Osteoblast (primary cell): Measurements from ENCODE around the gene PLXNB1. TPM values are rescaled to one million over a fixed set of nuclear protein-coding genes. Genes with fewer than 3 reads are reported as not detected.

Experiments
- DNase-seq: peaks from one replicate; pipeline ENCODE4 v3.0.0; 2011; ENCODE audit warnings: low spot score, mixed read lengths; ENCODE audit not compliant: insufficient read length; ENCODE audit errors: missing footprints
- H2AFZ ChIP-seq: 2 replicates; pipeline ENCODE4 v1.6.0; 2011; ENCODE audit warnings: mild to moderate bottlenecking, low read length
- H3K27ac ChIP-seq: 2 replicates; pipeline ENCODE4 v1.5.1; 2011; ENCODE audit warnings: mild to moderate bottlenecking, low read depth, low read length, moderate library complexity
- H3K27me3 ChIP-seq: 2 replicates; pipeline ENCODE4 v1.6.0; 2012; ENCODE audit warnings: mild to moderate bottlenecking, control low read depth, inconsistent platforms, low read length, moderate library complexity; ENCODE audit not compliant: insufficient read depth
- H3K36me3 ChIP-seq: 2 replicates; pipeline ENCODE4 v1.5.1; 2011; ENCODE audit warnings: mild to moderate bottlenecking, low read length, control low read depth, moderate library complexity; ENCODE audit not compliant: insufficient read depth
- H3K4me1 ChIP-seq: 2 replicates; pipeline ENCODE4 v1.5.1; 2011; ENCODE audit warnings: mild to moderate bottlenecking, low read length, control low read depth, moderate library complexity; ENCODE audit not compliant: insufficient read depth
- H3K4me2 ChIP-seq: 2 replicates; pipeline ENCODE4 v1.6.0; 2011; ENCODE audit warnings: mild to moderate bottlenecking, low read length; ENCODE audit not compliant: insufficient read depth
- H3K4me3 ChIP-seq: fragments of 200-600 bp; sonication (generic); 3 replicates; pipeline ENCODE4 v1.5.1; 2012; ENCODE audit warnings: mild to moderate bottlenecking, low read length, inconsistent platforms; ENCODE audit not compliant: insufficient read depth
- H3K79me2 ChIP-seq: 2 replicates; pipeline ENCODE4 v1.6.0; 2012; ENCODE audit warnings: mild to moderate bottlenecking, low read length, control low read depth, inconsistent platforms; ENCODE audit not compliant: insufficient read depth
- H3K9me3 ChIP-seq: 2 replicates; pipeline ENCODE4 v1.5.1; 2011; ENCODE audit warnings: low read depth, low read length, control low read depth
- H4K20me1 ChIP-seq: 2 replicates; pipeline ENCODE4 v1.6.0; 2012; ENCODE audit warnings: mild to moderate bottlenecking, low read length, control low read depth; ENCODE audit not compliant: insufficient read depth
- CTCF ChIP-seq: IDR thresholded peaks from 2 replicates; pipeline ENCODE4 v1.5.1; 2011; ENCODE audit warnings: mild to moderate bottlenecking, low read depth, low read length, moderate library complexity; ENCODE audit errors: extremely low read depth
- total RNA-seq: library from RNA; depleted of rRNA; stranded (reverse); fragments of >200 nt; gene quantifications from 2 replicates; pipeline ENCODE4 v1.2.3, GENCODE V29; 2012

PLXNB1 gene
- total RNA-seq, 1 donor, result 33.7 TPM

GRCh38 chr3:48411606-48412374 lies 18.1 kb downstream of the PLXNB1 start:
- Histone ChIP-seq H3K4me1 (no peaks in the 10 kb centered on the region), H3K27me3 (no peaks in the 10 kb centered on the region), H3K36me3 (no peaks in the 10 kb centered on the region), H3K4me2 (no peak overlapping the region), H3K79me2 (no peaks in the 10 kb centered on the region), H4K20me1 (no peaks in the 10 kb centered on the region), H3K27ac (no peak overlapping the region), H3K9me3 (no peaks in the 10 kb centered on the region), H3K4me3 (no peak overlapping the region), H2AFZ (no peak overlapping the region)
- TF ChIP-seq CTCF, result no peak
- peak; percentile 82 for DNase-seq

DNA sequence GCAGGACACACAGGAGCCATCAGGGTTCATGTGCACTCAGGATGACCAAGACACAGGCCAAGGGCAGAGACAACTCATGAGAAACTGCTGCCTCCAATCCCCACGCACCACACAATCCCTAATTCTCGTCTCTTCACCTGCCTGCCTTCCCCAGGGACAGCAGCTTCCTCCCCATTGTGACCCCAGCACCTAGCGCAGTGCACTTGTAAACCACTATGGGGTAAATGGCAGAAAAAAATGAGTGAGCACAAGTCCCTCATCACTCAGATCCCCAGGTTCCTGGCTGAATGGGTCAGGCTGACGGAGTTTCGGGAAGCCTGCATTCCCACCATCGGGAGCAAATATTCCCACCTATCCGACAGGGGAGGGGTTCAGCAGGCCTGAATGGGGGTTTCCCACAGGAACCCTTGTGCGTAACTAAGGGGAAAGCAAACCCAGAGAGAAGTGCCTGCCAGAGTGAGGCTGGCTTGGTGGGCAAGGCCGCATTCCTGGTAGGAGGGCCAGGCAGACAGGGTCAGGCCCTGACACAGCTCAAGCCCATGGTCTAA lies 18.8 kb downstream of the PLXNB1 start:
- Histone ChIP-seq H3K4me1 (no peaks in the 10 kb centered on the region), H4K20me1 (no peaks in the 10 kb centered on the region), H2AFZ (no peak overlapping the region), H3K36me3 (no peaks in the 10 kb centered on the region), H3K4me2 (no peak overlapping the region), H3K79me2 (no peaks in the 10 kb centered on the region), H3K9me3 (no peaks in the 10 kb centered on the region), H3K4me3 (no peak overlapping the region), H3K27me3 (no peaks in the 10 kb centered on the region), H3K27ac (no peak overlapping the region)
- TF ChIP-seq CTCF, result no peak
- DNase-seq, result peak; percentile 32

- Histone ChIP-seq H2AFZ (no peak overlapping the region), H3K36me3 (no peaks in the 10 kb centered on the region)
Measured at GRCh38 chr3:48410205-48411040, 19.5 kb downstream of the PLXNB1 start.

More at GRCh38 chr3:48410205-48411040, 19.5 kb downstream of the PLXNB1 start:
- Histone ChIP-seq H3K79me2 (no peaks in the 10 kb centered on the region), H3K4me3 (no peak overlapping the region), H3K27me3 (no peaks in the 10 kb centered on the region), H3K27ac (no peak overlapping the region), H3K4me1 (no peaks in the 10 kb centered on the region), H3K9me3 (no peaks in the 10 kb centered on the region), H3K4me2 (no peak overlapping the region), H4K20me1 (no peaks in the 10 kb centered on the region)
- DNase-seq, result peak; percentile 79
- TF ChIP-seq CTCF, result no peak
